HEK293 (cell line): ENCODE measurements around the gene HOXA4.

Source experiments
- ATF2 ChIP-seq: fragments of 450-650 bp; formaldehyde crosslinking; IDR thresholded peaks from 2 replicates; pipeline ENCODE4 v1.5.1; 2016; ENCODE audit warnings: missing biosample characterization, missing genetic modification characterization, low read depth
- HIC1 ChIP-seq: fragments of 450-650 bp; formaldehyde crosslinking; IDR thresholded peaks from 2 replicates; pipeline ENCODE4 v1.5.1; 2016; ENCODE audit warnings: missing biosample characterization, missing genetic modification characterization
- INSM2 ChIP-seq: fragments of 450-650 bp; formaldehyde crosslinking; IDR thresholded peaks from 2 replicates; pipeline ENCODE4 v1.5.1; 2016; ENCODE audit warnings: missing biosample characterization, missing genetic modification characterization
- KLF7 ChIP-seq: fragments of 450-650 bp; formaldehyde crosslinking; IDR thresholded peaks from 2 replicates; pipeline ENCODE4 v1.5.1; 2016; ENCODE audit warnings: missing biosample characterization, missing genetic modification characterization, borderline replicate concordance
- RBAK ChIP-seq: fragments of 450-650 bp; formaldehyde crosslinking; IDR thresholded peaks from 2 replicates; pipeline ENCODE4 v1.5.1; 2016; ENCODE audit warnings: missing biosample characterization, missing genetic modification characterization
- SCRT1 ChIP-seq: fragments of 450-650 bp; formaldehyde crosslinking; IDR thresholded peaks from 2 replicates; pipeline ENCODE4 v1.5.1; 2016; ENCODE audit warnings: missing biosample characterization, missing genetic modification characterization, borderline replicate concordance
- YY2 ChIP-seq: fragments of 450-650 bp; formaldehyde crosslinking; IDR thresholded peaks from 2 replicates; pipeline ENCODE4 v1.5.1; 2016; ENCODE audit warnings: missing biosample characterization, missing genetic modification characterization
- ZBTB10 ChIP-seq: fragments of 450-650 bp; formaldehyde crosslinking; IDR thresholded peaks from 2 replicates; pipeline ENCODE4 v1.5.1; 2016; ENCODE audit warnings: missing biosample characterization, missing genetic modification characterization
- ZEB2 ChIP-seq: fragments of 450-650 bp; formaldehyde crosslinking; IDR thresholded peaks from 2 replicates; pipeline ENCODE4 v1.5.1; 2016; ENCODE audit warnings: missing biosample characterization, missing genetic modification characterization
- ZFP37 ChIP-seq: fragments of 450-650 bp; formaldehyde crosslinking; IDR thresholded peaks from 2 replicates; pipeline ENCODE4 v1.5.1; 2016; ENCODE audit warnings: missing biosample characterization, missing genetic modification characterization
- ZNF148 ChIP-seq: fragments of 450-650 bp; formaldehyde crosslinking; IDR thresholded peaks from 2 replicates; pipeline ENCODE4 v1.5.0; 2017; ENCODE audit warnings: missing biosample characterization, missing genetic modification characterization, borderline replicate concordance
- ZNF155 ChIP-seq: fragments of 450-650 bp; formaldehyde crosslinking; IDR thresholded peaks from 2 replicates; pipeline ENCODE4 v1.5.1; 2016; ENCODE audit warnings: missing biosample characterization, missing genetic modification characterization
- ZNF18 ChIP-seq: fragments of 450-650 bp; formaldehyde crosslinking; IDR thresholded peaks from 2 replicates; pipeline ENCODE4 v1.5.1; 2016; ENCODE audit warnings: missing biosample characterization, missing genetic modification characterization
- ZNF214 ChIP-seq: fragments of 450-650 bp; formaldehyde crosslinking; IDR thresholded peaks from 2 replicates; pipeline ENCODE4 v1.5.1; 2017; ENCODE audit warnings: missing biosample characterization, mild to moderate bottlenecking, missing genetic modification characterization, borderline replicate concordance
- ZNF335 ChIP-seq: fragments of 450-650 bp; formaldehyde crosslinking; conservative IDR thresholded peaks from 2 replicates; pipeline ENCODE4 v1.5.1; 2016; ENCODE audit warnings: missing biosample characterization, missing genetic modification characterization
- ZNF354C ChIP-seq: fragments of 450-650 bp; formaldehyde crosslinking; IDR thresholded peaks from 2 replicates; pipeline ENCODE4 v1.5.1; 2016; ENCODE audit warnings: missing biosample characterization, missing genetic modification characterization, low read depth, borderline replicate concordance
- ZNF423 ChIP-seq: fragments of 450-650 bp; formaldehyde crosslinking; IDR thresholded peaks from 2 replicates; pipeline ENCODE4 v1.5.1; 2016; ENCODE audit warnings: missing biosample characterization, missing genetic modification characterization
- ZNF48 ChIP-seq: fragments of 450-650 bp; formaldehyde crosslinking; IDR thresholded peaks from 2 replicates; pipeline ENCODE4 v1.5.1; 2016; ENCODE audit warnings: missing biosample characterization, missing genetic modification characterization
- ZNF530 ChIP-seq: fragments of 450-650 bp; formaldehyde crosslinking; IDR thresholded peaks from 2 replicates; pipeline ENCODE4 v1.5.1; 2016; ENCODE audit warnings: low read depth, missing biosample characterization, missing genetic modification characterization
- ZNF561 ChIP-seq: fragments of 450-650 bp; IDR thresholded peaks from 2 replicates; pipeline ENCODE4 v1.5.1; 2018; ENCODE audit warnings: missing biosample characterization, missing genetic modification characterization, borderline replicate concordance
- ZNF600 ChIP-seq: fragments of 450-650 bp; formaldehyde crosslinking; IDR thresholded peaks from 2 replicates; pipeline ENCODE4 v1.5.1; 2016; ENCODE audit warnings: missing biosample characterization, missing genetic modification characterization
- ZNF621 ChIP-seq: fragments of 450-650 bp; formaldehyde crosslinking; IDR thresholded peaks from 2 replicates; pipeline ENCODE4 v1.5.1; 2017; ENCODE audit warnings: missing biosample characterization, missing genetic modification characterization
- ZNF658 ChIP-seq: fragments of 450-650 bp; formaldehyde crosslinking; IDR thresholded peaks from 2 replicates; pipeline ENCODE4; 2016; ENCODE audit warnings: missing biosample characterization, missing genetic modification characterization
- ZNF768 ChIP-seq: fragments of 450-650 bp; formaldehyde crosslinking; IDR thresholded peaks from 2 replicates; pipeline ENCODE4 v1.5.1; 2018; ENCODE audit warnings: missing biosample characterization, mild to moderate bottlenecking, missing genetic modification characterization
- ZNF776 ChIP-seq: fragments of 450-650 bp; formaldehyde crosslinking; IDR thresholded peaks from 2 replicates; pipeline ENCODE4 v1.5.0; 2017; ENCODE audit warnings: missing biosample characterization, missing genetic modification characterization, borderline replicate concordance
- ZNF843 ChIP-seq: fragments of 450-650 bp; formaldehyde crosslinking; IDR thresholded peaks from 2 replicates; pipeline ENCODE4 v1.5.1; 2016; ENCODE audit warnings: missing biosample characterization, missing genetic modification characterization

Gene HOXA4

GRCh38 chr7:27129729-27130539 lies 623 bp downstream of the HOXA4 start (continued):
- TF ChIP-seq HIC1 (tag by site-specific recombination) (peak; percentile 39; the same call in 1 of the 2 replicates), ZFP37 (tag by site-specific recombination) (no peak), ZNF530 (tag by site-specific recombination) (no peak), ZNF600 (no peak), ZNF155 (tag by site-specific recombination) (no peak), ZNF214 (tag by site-specific recombination) (no peak), ZNF843 (tag by site-specific recombination) (peak; percentile 96), ZNF48 (tag by site-specific recombination) (no peak), ZNF148 (tag by site-specific recombination) (no peak), ZBTB10 (tag by site-specific recombination) (no peak), KLF7 (tag by site-specific recombination) (0 out of 2 replicates have a peak, but pooled peaks have one; percentile 49), ZNF621 (no peak), SCRT1 (tag by site-specific recombination) (no peak), ZNF776 (tag by site-specific recombination) (no peak), ATF2 (tag by site-specific recombination) (no peak), ZNF658 (tag by site-specific recombination) (no peak), ZNF18 (peak; percentile 47; the same call in 1 of the 2 replicates), RBAK (no peak), INSM2 (no peak), ZEB2 (peak; percentile 53; the same call in 1 of the 2 replicates), ZNF423 (tag by site-specific recombination) (peak; percentile 74), YY2 (tag by site-specific recombination) (no peak), ZNF354C (no peak), ZNF335 (tag by site-specific recombination) (peak; percentile 84), ZNF768 (tag by site-specific recombination) (no peak), ZNF561 (tag by site-specific recombination) (no peak)
